HG02623 (cell line): ENCODE data around the gene NECAP2.
"Not testable (repeated sequence)": the region's sequence is repeated elsewhere in the genome, so short reads cannot be mapped to it uniquely, and the experiment has no call there.

Source experiments
- ATAC-seq: cut with Tn5 transposase; IDR thresholded peaks from one replicate; pipeline ENCODE4 v1.9.1; 2021; ENCODE audit warnings: moderate library complexity; ENCODE audit not compliant: unreplicated experiment

NECAP2 gene

GRCh38 chr1:16425125-16426025 is 15.1 kb upstream of the NECAP2 start:
- no peak for ATAC-seq

GRCh38 chr1:16430606-16431005 is 9.9 kb upstream of the NECAP2 start:
- no peak for ATAC-seq

- ATAC-seq = no peak
Observed at GRCh38 chr1:16433030-16433429, 7.5 kb upstream of the NECAP2 start.

GRCh38 chr1:16434007-16434406 is 6.5 kb upstream of the NECAP2 start:
- no peak for ATAC-seq

GRCh38 chr1:16434501-16434900 is 6.0 kb upstream of the NECAP2 start:
- ATAC-seq = no peak

- ATAC-seq = no peak
Observed at GRCh38 chr1:16436946-16437474, 3.5 kb upstream of the NECAP2 start, which contains the start of gene SPATA21. TSS of gene SPATA21 (minus strand) at chr1:16437424. CDS start at chr1:16431371, 6,053 bp downstream.

GRCh38 chr1:16438516-16438915 is 2.0 kb upstream of the NECAP2 start:
- no peak for ATAC-seq

GRCh38 chr1:16438924-16439323 is 1.6 kb upstream of the NECAP2 start:
- no peak for ATAC-seq

- ATAC-seq = no peak
Observed at GRCh38 chr1:16440131-16440469, 424 bp upstream of the NECAP2 start.

- ATAC-seq = no peak
Observed at GRCh38 chr1:16441282-16441665, 750 bp downstream of the NECAP2 start.

GRCh38 chr1:16442265-16442664 is 1.7 kb downstream of the NECAP2 start:
- no peak for ATAC-seq

- no peak for ATAC-seq
Observed at GRCh38 chr1:16442941-16443340, 2.4 kb downstream of the NECAP2 start.

GRCh38 chr1:16443975-16444770 is 3.6 kb downstream of the NECAP2 start:
- no peak for ATAC-seq

- no peak for ATAC-seq
Observed at GRCh38 chr1:16445052-16445451, 4.5 kb downstream of the NECAP2 start.

GRCh38 chr1:16446116-16446515 is 5.6 kb downstream of the NECAP2 start:
- ATAC-seq = no peak

- no peak for ATAC-seq
Observed at GRCh38 chr1:16447641-16448040, 7.1 kb downstream of the NECAP2 start.

- no peak for ATAC-seq
Observed at GRCh38 chr1:16449065-16449464, 8.5 kb downstream of the NECAP2 start.

GRCh38 chr1:16449666-16450065 is 9.1 kb downstream of the NECAP2 start:
- ATAC-seq = no peak

GRCh38 chr1:16450863-16451481 is 10.4 kb downstream of the NECAP2 start:
- ATAC-seq = no peak

GRCh38 chr1:16451841-16452528 is 11.5 kb downstream of the NECAP2 start:
- no peak for ATAC-seq

GRCh38 chr1:16454909-16455308 is 14.4 kb downstream of the NECAP2 start:
- ATAC-seq = not testable (repeated sequence)
